ENCODE measurements around the gene RXRA. TPM values are rescaled to one million over a fixed set of nuclear protein-coding genes. Genes with fewer than 3 reads are reported as not detected.

The RXRA gene
- total RNA-seq, 1 donor: 11.2 TPM

- Histone ChIP-seq H3K27me3 (ENCODE audit: insufficient read depth, low read length) (peaks cover 3% of the 10 kb centered on the region), H3K4me3 (ENCODE audit: low read length) (no peak overlapping the region), H3K9me3 (ENCODE audit: low read depth, low read length) (no peaks in the 10 kb centered on the region), H3K4me1 (ENCODE audit: insufficient read depth, low read length) (no peaks in the 10 kb centered on the region)
Observed at GRCh38 chr9:134314950-134315715, 11.1 kb upstream of the RXRA start.

GRCh38 chr9:134315716-134316448 is 10.4 kb upstream of the RXRA start:
- no peaks in the 10 kb centered on the region for H3K9me3 ChIP-seq (ENCODE audit: low read depth, low read length)
- no peaks in the 10 kb centered on the region for H3K4me1 ChIP-seq (ENCODE audit: insufficient read depth, low read length)
- peaks cover 3% of the 10 kb centered on the region for H3K27me3 ChIP-seq (ENCODE audit: insufficient read depth, low read length)
- H3K4me3 ChIP-seq (ENCODE audit: low read length): no peak overlapping the region

GRCh38 chr9:134316449-134317160 is 9.7 kb upstream of the RXRA start:
- Histone ChIP-seq H3K4me3 (ENCODE audit: low read length) (no peak overlapping the region), H3K9me3 (ENCODE audit: low read depth, low read length) (no peaks in the 10 kb centered on the region), H3K4me1 (ENCODE audit: insufficient read depth, low read length) (no peaks in the 10 kb centered on the region), H3K27me3 (ENCODE audit: insufficient read depth, low read length) (peaks cover 3% of the 10 kb centered on the region)

GRCh38 chr9:134317400-134317789 is 8.9 kb upstream of the RXRA start:
- Histone ChIP-seq H3K9me3 (ENCODE audit: low read depth, low read length) (no peaks in the 10 kb centered on the region), H3K4me1 (ENCODE audit: insufficient read depth, low read length) (no peaks in the 10 kb centered on the region), H3K4me3 (ENCODE audit: low read length) (no peak overlapping the region), H3K27me3 (ENCODE audit: insufficient read depth, low read length) (no peaks in the 10 kb centered on the region)

GRCh38 chr9:134317790-134318414 is 8.4 kb upstream of the RXRA start:
- Histone ChIP-seq H3K4me1 (ENCODE audit: insufficient read depth, low read length) (no peaks in the 10 kb centered on the region), H3K9me3 (ENCODE audit: low read depth, low read length) (no peaks in the 10 kb centered on the region), H3K27me3 (ENCODE audit: insufficient read depth, low read length) (no peaks in the 10 kb centered on the region), H3K4me3 (ENCODE audit: low read length) (no peak overlapping the region)

- H3K4me3 ChIP-seq (ENCODE audit: low read length): no peak overlapping the region
- H3K4me1 ChIP-seq (ENCODE audit: insufficient read depth, low read length): no peaks in the 10 kb centered on the region
- H3K9me3 ChIP-seq (ENCODE audit: low read depth, low read length): no peaks in the 10 kb centered on the region
- no peaks in the 10 kb centered on the region for H3K27me3 ChIP-seq (ENCODE audit: insufficient read depth, low read length)
Observed at GRCh38 chr9:134318481-134318891, 7.8 kb upstream of the RXRA start.

- Histone ChIP-seq H3K9me3 (ENCODE audit: low read depth, low read length) (no peaks in the 10 kb centered on the region), H3K4me3 (ENCODE audit: low read length) (no peak overlapping the region), H3K4me1 (ENCODE audit: insufficient read depth, low read length) (peaks cover under 1% of the 10 kb centered on the region), H3K27me3 (ENCODE audit: insufficient read depth, low read length) (no peaks in the 10 kb centered on the region)
Observed at GRCh38 chr9:134318941-134319305, 7.3 kb upstream of the RXRA start.

DNA sequence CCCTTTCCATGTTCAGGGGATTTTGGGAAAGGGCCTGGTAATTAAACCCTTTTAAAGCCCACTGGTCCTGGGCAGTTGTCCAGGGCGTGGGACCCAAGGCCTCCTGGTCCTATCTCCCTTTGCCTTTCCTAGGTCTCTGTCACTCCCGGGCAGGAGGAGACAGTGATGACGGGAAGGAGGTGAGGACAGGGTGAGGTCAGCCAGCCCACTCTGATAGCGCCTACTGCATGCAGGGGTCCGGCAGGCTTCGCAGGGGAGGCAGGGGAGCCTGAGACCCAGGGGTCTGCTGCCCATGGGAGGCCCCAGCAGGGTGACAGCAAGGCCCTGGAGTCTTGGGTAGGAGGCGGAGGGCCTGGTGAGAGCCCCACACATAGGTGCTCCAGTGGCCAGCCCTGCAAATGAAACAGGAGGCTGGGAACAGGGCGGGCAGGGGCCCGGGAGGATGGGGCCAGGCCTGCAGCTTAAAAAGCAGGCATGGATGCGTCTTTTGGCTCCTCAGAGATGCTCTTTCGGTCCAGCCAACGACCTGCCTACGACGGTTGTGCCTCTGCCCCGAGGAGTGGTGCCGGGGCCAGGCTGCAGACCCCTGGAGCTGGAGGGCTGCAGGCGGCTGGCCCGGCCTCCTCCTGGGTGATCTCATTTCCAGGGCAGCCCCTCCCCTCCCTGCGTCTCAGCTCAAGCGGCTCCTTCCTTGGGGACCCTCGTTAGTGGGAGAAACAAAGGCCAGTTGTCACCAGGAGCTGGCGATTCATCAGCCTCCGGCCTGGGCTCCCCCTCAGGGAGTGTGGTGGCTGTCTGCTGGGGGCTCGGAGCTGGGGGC is 6.7 kb upstream of the RXRA start:
- Histone ChIP-seq H3K4me1 (ENCODE audit: insufficient read depth, low read length) (peaks cover 6% of the 10 kb centered on the region), H3K27me3 (ENCODE audit: insufficient read depth, low read length) (no peaks in the 10 kb centered on the region), H3K4me3 (ENCODE audit: low read length) (no peak overlapping the region), H3K9me3 (ENCODE audit: low read depth, low read length) (no peaks in the 10 kb centered on the region)

DNA sequence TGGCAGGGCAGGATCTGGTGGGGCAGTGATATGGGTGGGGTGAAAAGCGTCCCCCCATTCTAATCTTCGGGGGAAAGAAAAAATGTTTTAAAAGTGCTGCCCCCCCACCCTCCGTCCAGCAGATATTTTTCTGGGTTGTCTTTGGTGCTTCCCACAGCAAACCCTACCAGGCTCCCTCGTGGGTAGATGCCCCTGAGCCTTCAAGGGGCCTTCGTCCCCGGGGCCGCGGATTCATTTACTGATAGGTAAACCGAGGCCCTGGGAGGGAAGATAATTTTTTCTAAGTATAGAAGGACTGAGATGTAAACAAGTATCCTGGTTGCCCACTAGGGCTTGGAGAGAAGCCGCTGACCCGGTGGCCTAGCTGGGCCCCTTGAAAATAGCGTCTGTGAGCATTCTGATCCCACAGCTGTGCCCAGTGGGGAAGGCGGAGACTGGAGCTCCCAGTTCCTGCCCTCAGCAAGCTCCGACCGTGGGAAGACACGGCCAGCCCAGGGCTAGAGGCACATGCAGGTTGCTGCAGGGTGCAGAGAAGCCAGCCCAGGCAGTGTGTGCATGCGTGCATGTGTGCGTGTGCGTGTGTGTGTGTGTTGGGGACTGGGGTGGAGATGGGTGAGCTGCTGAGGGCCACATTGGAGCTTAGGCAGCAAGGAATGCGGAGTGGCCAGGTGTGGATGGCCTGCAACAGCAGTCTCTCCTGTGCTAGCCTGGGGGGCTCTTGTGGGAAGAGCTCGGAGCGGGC is 6.0 kb upstream of the RXRA start:
- H3K4me1 ChIP-seq (ENCODE audit: insufficient read depth, low read length): peaks cover 14% of the 10 kb centered on the region

DNA sequence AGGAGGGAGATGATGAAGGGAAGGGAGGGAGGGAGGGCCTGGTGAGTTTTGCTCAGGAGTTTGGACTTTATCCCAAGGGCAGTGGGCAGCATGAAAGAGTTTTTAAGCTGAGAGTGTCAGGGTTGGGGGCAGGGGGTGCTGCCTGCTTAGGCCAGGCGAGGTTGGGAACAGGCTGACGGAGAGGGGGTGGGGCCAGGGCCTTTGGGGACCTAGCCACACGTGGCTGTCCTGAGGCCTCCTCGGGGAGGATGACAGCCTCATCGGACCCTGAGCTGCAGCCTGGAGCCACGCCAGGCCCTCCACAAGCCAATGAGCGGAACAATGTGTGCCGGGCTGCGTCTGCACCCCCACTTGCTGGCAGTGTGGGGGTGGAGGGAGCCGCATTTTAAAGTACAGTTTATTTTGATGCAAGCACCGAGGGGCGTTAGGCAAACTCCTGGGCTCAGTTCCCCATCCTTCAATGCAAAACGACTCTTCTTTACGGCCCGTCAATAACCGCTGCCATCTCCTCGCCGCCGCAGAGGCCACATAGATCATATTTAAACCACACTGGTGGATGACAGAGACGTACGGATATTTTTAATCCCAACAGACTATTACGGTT is 5.3 kb upstream of the RXRA start:
- H3K4me1 ChIP-seq (ENCODE audit: insufficient read depth, low read length): peaks cover 18% of the 10 kb centered on the region

More for the DNA sequence above, 6.0 kb upstream of the RXRA start:
- Histone ChIP-seq H3K9me3 (ENCODE audit: low read depth, low read length) (no peaks in the 10 kb centered on the region), H3K4me3 (ENCODE audit: low read length) (no peak overlapping the region), H3K27me3 (ENCODE audit: insufficient read depth, low read length) (no peaks in the 10 kb centered on the region)

DNA sequence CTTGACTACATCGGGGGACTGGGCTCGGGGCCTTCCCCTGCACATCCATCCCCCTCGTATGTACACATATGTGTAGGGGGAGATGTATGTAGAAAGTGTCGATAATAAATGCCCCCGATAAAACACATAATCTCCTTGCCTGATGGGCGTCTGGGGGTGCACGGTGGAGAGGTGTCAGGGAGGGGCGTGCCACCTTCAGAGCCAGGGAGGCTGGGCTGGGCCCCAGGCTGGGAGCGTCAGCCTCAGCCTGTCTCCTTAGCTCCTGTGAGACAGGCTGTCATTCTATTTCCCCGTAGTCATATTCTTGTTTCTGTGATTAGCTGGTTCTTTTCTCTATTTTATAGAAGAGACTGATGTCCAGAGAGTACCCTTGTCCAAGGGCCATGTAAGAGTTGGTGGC is 4.7 kb upstream of the RXRA start:
- no peak overlapping the region for H3K4me3 ChIP-seq (ENCODE audit: low read length)
- no peaks in the 10 kb centered on the region for H3K9me3 ChIP-seq (ENCODE audit: low read depth, low read length)
- H3K4me1 ChIP-seq (ENCODE audit: insufficient read depth, low read length): peaks cover 18% of the 10 kb centered on the region
- no peaks in the 10 kb centered on the region for H3K27me3 ChIP-seq (ENCODE audit: insufficient read depth, low read length)

More for the DNA sequence above, 5.3 kb upstream of the RXRA start:
- Histone ChIP-seq H3K27me3 (ENCODE audit: insufficient read depth, low read length) (no peaks in the 10 kb centered on the region), H3K9me3 (ENCODE audit: low read depth, low read length) (no peaks in the 10 kb centered on the region), H3K4me3 (ENCODE audit: low read length) (no peak overlapping the region)

GRCh38 chr9:134321946-134322741 is 4.1 kb upstream of the RXRA start:
- Histone ChIP-seq H3K4me1 (ENCODE audit: insufficient read depth, low read length) (peaks cover 19% of the 10 kb centered on the region), H3K27me3 (ENCODE audit: insufficient read depth, low read length) (no peaks in the 10 kb centered on the region), H3K4me3 (ENCODE audit: low read length) (no peak overlapping the region), H3K9me3 (ENCODE audit: low read depth, low read length) (no peaks in the 10 kb centered on the region)

- H3K27me3 ChIP-seq (ENCODE audit: insufficient read depth, low read length): no peaks in the 10 kb centered on the region
- H3K4me1 ChIP-seq (ENCODE audit: insufficient read depth, low read length): peaks cover 26% of the 10 kb centered on the region
- H3K4me3 ChIP-seq (ENCODE audit: low read length): no peak overlapping the region
- no peaks in the 10 kb centered on the region for H3K9me3 ChIP-seq (ENCODE audit: low read depth, low read length)
Observed at GRCh38 chr9:134322781-134323241, 3.4 kb upstream of the RXRA start.

Measured in mononuclear cell (primary cell).